SK-MEL-5 (cell line): Measurements from ENCODE around the gene JMJD6. TPM values are rescaled to one million over a fixed set of nuclear protein-coding genes. Genes with fewer than 3 reads are reported as not detected.

ENCODE experiments used
- small RNA-seq, 2 experiments: library from RNA; depleted of rRNA; stranded (forward); fragments of <200 nt; gene quantifications; one replicate each; pipeline ENCODE3, GENCODE V24; 2014
- total RNA-seq: library from RNA; depleted of rRNA; stranded (reverse); fragments of >200 nt; shearing (Covaris generic); gene quantifications from 2 replicates; pipeline ENCODE4 v1.2.3, GENCODE V29; 2014; rRNA removed

Gene JMJD6
- total RNA-seq, 1 experiment from 2014 or later = 46.1 TPM

Small RNA genes lying within 50 kb of the gene (small RNA-seq; reads per million reads assigned to genes)
- gene AC005837.3 = 0 reads per million in 2 experiments
- gene RF02271 = 0 reads per million in 2 experiments
- gene RNU6-97P = 0 reads per million in 2 experiments
- 0 to 0.24 reads per million in 2 experiments for gene RNY4P36

Other genes with a start within 250 kb of the JMJD6 start
- 25.0 and 28.6 TPM in 2 replicates for gene RHBDF2, start 225.2 kb downstream of the JMJD6 start, total RNA-seq
- 122 TPM in 2 replicates for gene CYGB, start 188.9 kb downstream of the JMJD6 start, total RNA-seq
- gene PRCD, start 186.6 kb downstream of the JMJD6 start, total RNA-seq = 15.8 and 18.8 TPM in 2 replicates
- 77.4 and 96.3 TPM in 2 replicates for gene ST6GALNAC2, start 140.7 kb downstream of the JMJD6 start, total RNA-seq
- gene ST6GALNAC1, start 82.8 kb downstream of the JMJD6 start, total RNA-seq = 0.79 and 1.7 TPM in 2 replicates
- gene MXRA7, start 15.6 kb downstream of the JMJD6 start, total RNA-seq = 197 and 199 TPM in 2 replicates
- 180 and 183 TPM in 2 replicates for gene METTL23, start 233 bp upstream of the JMJD6 start, total RNA-seq
- 173 and 184 TPM in 2 replicates for gene SRSF2, start 10.7 kb upstream of the JMJD6 start, total RNA-seq
- 41.4 and 42.3 TPM in 2 replicates for gene MFSD11, start 11.5 kb upstream of the JMJD6 start, total RNA-seq
- 54.8 and 54.9 TPM in 2 replicates for gene MGAT5B, start 141.8 kb upstream of the JMJD6 start, total RNA-seq